Muscle layer of colon (tissue), 2 donors: ENCODE measurements around the gene TNFAIP8L2.
A peak's percentile ranks its signal among the peaks of the same experiment; 100 is the strongest.
"Not testable (repeated sequence)": the region's sequence is repeated elsewhere in the genome, so short reads cannot be mapped to it uniquely, and the experiment has no call there.

Source experiments
- H3K27ac ChIP-seq: one replicate; pipeline ENCODE4 v1.7.0; 2013; ENCODE audit warnings: low read depth, mild to moderate bottlenecking, low read length, moderate library complexity
- H3K27me3 ChIP-seq, 2 donors: one replicate each; pipeline ENCODE4 v1.7.0; 2013; ENCODE audit warnings: low read length in 2 of 2, mild to moderate bottlenecking in 2 of 2; ENCODE audit not compliant: insufficient read depth in 2 of 2, control insufficient read depth in 1 of 2
- H3K36me3 ChIP-seq: one replicate; pipeline ENCODE4 v1.7.0; 2013; ENCODE audit warnings: mild to moderate bottlenecking, low read length; ENCODE audit not compliant: insufficient read depth
- H3K4me1 ChIP-seq: one replicate; pipeline ENCODE4 v1.7.0; 2013; ENCODE audit warnings: mild to moderate bottlenecking, low read length; ENCODE audit not compliant: insufficient read depth
- H3K4me3 ChIP-seq, 2 donors: one replicate each; pipeline ENCODE4 v1.7.0; 2013; ENCODE audit warnings: low read length in 2 of 2, low read depth in 1 of 2, mild to moderate bottlenecking in 1 of 2, moderate library complexity in 1 of 2
- H3K9ac ChIP-seq: one replicate; pipeline ENCODE4 v1.7.0; 2013; ENCODE audit warnings: low read length
- H3K9me3 ChIP-seq: one replicate; pipeline ENCODE4 v1.7.0; 2013; ENCODE audit warnings: mild to moderate bottlenecking, low read length
- donor health status: abdominal sarcoma.
- donor health status: Adenocarcinoma of cecum.

The TNFAIP8L2 gene

DNA sequence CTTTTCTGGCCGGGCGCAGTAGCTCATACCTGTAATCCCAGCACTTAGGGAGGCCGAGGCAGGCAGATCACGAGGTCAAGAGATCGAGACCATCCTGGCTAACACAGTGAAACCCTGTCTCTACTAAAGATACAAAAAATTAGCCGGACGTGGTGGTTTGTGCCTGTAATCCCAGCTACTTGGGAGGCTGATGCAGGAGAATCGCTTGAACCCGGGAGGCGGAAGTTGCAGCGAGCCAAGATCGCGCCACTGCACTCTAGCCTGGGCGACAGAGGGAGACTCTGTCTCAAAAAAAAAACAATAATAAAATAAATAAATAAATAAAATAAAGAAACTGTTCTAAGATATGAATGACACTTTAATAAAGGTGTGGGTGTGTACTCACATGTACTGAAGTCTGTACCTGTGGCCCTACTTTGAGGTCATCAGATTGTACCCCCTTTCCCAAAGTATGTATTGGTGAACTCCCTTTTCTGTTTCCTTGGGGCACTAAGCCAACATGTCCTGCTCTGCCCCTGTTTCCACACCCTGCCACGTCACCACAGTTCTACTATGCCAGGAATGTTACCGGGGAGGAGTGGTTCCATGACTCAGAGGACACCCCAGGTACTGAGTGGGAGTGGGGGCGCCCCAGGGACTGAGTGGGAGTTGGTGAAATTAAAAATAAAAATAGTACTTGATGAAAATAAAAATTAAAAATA is 38.6 kb downstream of the TNFAIP8L2 start:
- H3K27ac ChIP-seq, H3K9me3 ChIP-seq, H3K4me3 ChIP-seq, H3K9ac ChIP-seq, H3K36me3 ChIP-seq, H3K27me3 ChIP-seq: not testable (repeated sequence)
- H3K4me1 ChIP-seq, result peaks cover 12% of the 10 kb centered on the region

DNA sequence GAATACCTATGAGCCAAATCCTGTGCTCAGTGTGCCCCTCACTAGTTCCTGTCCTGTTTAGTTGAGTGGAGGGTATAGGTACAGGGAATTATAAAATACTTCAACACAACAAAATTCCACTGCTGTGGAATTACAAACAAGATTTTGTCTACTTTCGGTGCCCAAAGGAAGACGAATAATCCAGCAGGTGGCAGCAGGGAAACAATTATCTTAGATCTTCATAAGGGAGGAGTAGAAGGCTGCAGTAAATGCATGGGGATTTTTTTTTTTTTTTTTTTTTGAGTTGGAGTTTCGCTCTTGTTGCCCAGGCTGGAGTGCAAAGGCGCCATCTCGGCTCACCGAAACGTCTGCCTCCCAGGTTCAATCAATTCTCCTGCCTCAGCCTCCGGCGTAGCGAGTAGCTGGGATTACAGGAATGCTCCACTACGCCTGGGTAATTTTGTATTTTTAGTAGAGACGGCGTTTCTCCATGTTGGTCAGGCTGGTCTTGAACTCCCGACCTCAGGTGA is 39.9 kb downstream of the TNFAIP8L2 start:
- Histone ChIP-seq H3K27me3 (no peaks in the 10 kb centered on the region), H3K27ac (peak overlapping the region; percentile 12), H3K36me3 (no peaks in the 10 kb centered on the region), H3K4me1 (peaks cover 16% of the 10 kb centered on the region), H3K9ac (no peak overlapping the region), H3K4me3 (peak overlapping the region in 1 of 2 donors; percentile 27), H3K9me3 (no peaks in the 10 kb centered on the region)

DNA sequence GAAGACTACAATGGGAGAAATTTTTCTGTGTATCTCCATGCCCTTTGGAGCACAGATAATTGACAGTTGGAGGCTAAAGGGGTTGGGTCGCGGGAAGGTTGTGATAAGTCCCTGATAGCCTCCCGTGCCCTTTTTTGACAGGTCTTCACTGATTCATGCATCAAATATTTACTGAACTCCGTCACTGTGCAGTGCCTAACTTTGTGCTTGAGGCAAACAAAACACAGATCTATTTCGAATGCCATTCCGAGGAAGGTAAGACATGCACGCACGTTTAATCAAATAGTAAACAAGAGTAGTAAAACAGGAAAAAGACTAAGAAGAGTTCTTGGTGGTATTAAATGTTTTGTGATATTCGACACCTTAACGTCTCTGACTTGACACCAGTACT is 41.4 kb downstream of the TNFAIP8L2 start:
- Histone ChIP-seq H3K27me3 (no peaks in the 10 kb centered on the region), H3K9me3 (no peaks in the 10 kb centered on the region), H3K4me1 (peaks cover 26% of the 10 kb centered on the region), H3K4me3 (peak overlapping the region; percentile 16 to 96), H3K9ac (peak overlapping the region; percentile 87), H3K27ac (peak overlapping the region; percentile 63), H3K36me3 (no peaks in the 10 kb centered on the region)

DNA sequence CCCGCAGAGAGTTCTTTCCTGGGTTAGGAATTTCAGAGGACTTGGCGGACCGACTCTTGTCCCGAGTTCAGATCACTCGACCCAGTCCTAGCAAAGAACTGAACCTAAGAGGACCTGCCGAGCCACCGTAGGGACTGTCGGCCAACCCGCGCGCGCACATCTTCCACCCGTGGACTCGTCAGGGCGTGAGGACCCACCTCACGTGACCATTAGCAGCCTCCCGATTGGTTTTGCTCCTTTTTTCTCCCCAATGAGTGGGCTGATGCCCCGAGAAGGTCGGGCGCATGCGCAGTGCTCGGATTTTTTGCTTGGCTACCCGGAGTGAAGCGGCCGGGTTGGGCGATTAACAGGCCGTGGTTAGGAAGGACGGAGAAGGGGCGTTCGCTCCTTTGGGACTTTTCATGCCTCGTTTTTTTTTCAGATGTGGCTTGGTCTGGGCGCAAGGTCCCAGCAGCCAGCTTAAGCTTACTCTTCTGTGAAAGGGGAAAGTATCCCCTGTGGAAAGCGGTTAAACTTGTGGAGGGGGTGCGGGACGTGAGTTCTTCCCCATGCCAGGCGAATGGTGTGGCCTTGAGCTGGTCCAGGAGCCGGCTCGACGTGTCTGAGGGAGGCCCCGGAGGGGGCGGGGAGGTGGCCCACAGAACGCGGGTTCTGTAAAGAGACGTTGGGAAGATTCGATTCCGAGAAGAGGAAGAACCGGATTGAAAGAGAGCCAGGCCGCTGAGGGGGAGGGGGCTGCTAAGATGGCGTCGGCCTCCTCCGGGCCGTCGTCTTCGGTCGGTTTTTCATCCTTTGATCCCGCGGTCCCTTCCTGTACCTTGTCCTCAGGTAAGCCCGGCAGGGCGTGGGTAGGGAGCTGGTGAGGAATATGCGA is 42.0 kb downstream of the TNFAIP8L2 start, which contains the start of gene PIP5K1A:
Gene PIP5K1A, plus strand, starts transcription at position 299 of the 874 bp plus-strand sequence. Its CDS starts 445 bp downstream, at position 744.
- no peaks in the 10 kb centered on the region for H3K36me3 ChIP-seq
- peak within 1 kb of the TSS; percentile 93 to 96 for H3K4me3 ChIP-seq
- H3K9ac ChIP-seq, result peak within 1 kb of the TSS; percentile 99
- H3K27ac ChIP-seq, result peak within 1 kb of the TSS; percentile 93
- H3K27me3 ChIP-seq, result no peaks in the 10 kb centered on the region
- H3K9me3 ChIP-seq, result no peaks in the 10 kb centered on the region
- peaks cover 26% of the 10 kb centered on the region for H3K4me1 ChIP-seq

DNA sequence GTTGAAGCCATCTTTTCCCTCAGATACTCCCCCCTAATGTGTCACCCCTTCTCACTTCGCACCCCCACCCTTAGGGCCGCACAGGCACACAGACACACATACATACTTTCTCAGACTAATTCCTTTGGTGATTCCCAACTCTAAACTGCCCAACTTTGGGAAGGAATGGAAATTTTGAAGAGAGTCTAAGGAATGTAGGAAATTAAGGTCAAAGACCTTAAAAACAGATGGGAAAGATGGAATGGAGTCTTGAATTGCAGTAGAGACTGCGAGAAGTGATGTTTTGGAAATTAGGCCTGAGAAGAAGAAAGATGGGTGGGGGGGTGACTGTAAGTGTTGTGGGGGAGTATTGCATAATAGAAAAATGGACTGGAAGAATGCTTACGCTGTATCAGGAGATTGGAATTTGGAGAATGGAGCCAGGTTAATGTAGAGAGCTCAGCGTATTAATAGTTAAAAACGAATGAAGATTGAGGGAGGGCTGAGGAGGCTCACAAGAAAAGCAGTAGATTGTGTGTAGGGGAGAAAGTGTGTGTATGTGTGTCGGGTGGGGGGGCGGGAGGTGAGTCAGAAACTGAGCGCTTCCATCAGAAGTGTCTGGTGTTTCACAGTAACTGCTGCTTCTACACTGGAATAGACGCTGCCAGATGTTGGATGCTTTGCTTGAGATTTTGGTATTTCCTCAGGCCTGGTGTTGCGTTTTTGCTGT is 43.6 kb downstream of the TNFAIP8L2 start:
- H3K9ac ChIP-seq, result peak overlapping the region; percentile 99
- H3K36me3 ChIP-seq, result no peaks in the 10 kb centered on the region
- H3K27me3 ChIP-seq, result no peaks in the 10 kb centered on the region
- peaks cover 26% of the 10 kb centered on the region for H3K4me1 ChIP-seq
- peak overlapping the region; percentile 93 to 96 for H3K4me3 ChIP-seq
- H3K27ac ChIP-seq, result peak overlapping the region; percentile 73
- H3K9me3 ChIP-seq, result no peaks in the 10 kb centered on the region

DNA sequence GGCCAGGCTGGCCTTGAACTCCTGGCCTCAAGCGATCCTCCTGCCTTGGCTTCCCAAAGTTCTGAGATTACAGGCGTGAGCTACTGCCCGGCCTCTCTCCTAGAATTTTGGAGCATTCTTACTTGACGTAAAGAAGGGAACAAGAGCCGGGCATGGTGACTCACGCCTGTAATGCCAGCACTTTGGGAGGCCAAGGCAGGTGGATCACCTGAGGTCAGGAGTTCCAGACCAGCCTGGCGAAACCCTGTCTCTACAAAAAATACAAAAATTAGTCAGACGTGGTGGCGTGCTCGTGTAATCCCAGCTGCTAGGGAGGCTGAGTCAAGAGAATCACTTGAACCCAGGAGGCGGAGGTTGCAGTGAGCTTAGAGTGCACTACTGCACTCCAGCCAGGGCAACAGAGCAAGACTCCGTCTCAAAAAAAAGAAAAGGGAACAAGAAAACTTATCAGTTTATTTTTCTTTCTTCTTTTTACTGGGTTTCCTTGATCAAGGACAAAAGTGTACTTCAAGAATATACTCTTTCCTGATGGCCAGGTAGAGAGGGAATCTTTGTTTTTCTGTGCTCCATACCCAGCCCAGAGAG is 49.0 kb downstream of the TNFAIP8L2 start:
- H3K36me3 ChIP-seq, result peaks cover 19% of the 10 kb centered on the region

More for the DNA sequence above, 49.0 kb downstream of the TNFAIP8L2 start:
- H3K9ac ChIP-seq, H3K27me3 ChIP-seq, H3K9me3 ChIP-seq, H3K4me3 ChIP-seq, H3K27ac ChIP-seq: not testable (repeated sequence)
- H3K4me1 ChIP-seq, result peaks cover 17% of the 10 kb centered on the region
